IPS-15b (cell line): ENCODE measurements around the gene TRAFD1.

Source experiments
- H3K27me3 ChIP-seq: one replicate; pipeline ENCODE4 v1.6.1; 2013; ENCODE audit warnings: low read length; ENCODE audit not compliant: control insufficient read depth, insufficient read depth
- H3K36me3 ChIP-seq: one replicate; pipeline ENCODE4 v1.6.1; 2013; ENCODE audit warnings: low read length; ENCODE audit not compliant: control insufficient read depth, insufficient read depth
- H3K4me1 ChIP-seq: one replicate; pipeline ENCODE4 v1.6.1; 2013; ENCODE audit warnings: mild to moderate bottlenecking, low read length; ENCODE audit not compliant: control insufficient read depth, insufficient read depth
- H3K4me3 ChIP-seq: one replicate; pipeline ENCODE4 v1.5.1; 2013; ENCODE audit warnings: low read depth, low read length
- H3K9ac ChIP-seq: one replicate; pipeline ENCODE4 v1.6.1; 2013; ENCODE audit warnings: low read depth, mild to moderate bottlenecking, low read length
- H3K9me3 ChIP-seq: one replicate; pipeline ENCODE4 v1.6.1; 2013; ENCODE audit warnings: mild to moderate bottlenecking, low read length; ENCODE audit not compliant: control insufficient read depth, insufficient read depth

Gene TRAFD1

DNA sequence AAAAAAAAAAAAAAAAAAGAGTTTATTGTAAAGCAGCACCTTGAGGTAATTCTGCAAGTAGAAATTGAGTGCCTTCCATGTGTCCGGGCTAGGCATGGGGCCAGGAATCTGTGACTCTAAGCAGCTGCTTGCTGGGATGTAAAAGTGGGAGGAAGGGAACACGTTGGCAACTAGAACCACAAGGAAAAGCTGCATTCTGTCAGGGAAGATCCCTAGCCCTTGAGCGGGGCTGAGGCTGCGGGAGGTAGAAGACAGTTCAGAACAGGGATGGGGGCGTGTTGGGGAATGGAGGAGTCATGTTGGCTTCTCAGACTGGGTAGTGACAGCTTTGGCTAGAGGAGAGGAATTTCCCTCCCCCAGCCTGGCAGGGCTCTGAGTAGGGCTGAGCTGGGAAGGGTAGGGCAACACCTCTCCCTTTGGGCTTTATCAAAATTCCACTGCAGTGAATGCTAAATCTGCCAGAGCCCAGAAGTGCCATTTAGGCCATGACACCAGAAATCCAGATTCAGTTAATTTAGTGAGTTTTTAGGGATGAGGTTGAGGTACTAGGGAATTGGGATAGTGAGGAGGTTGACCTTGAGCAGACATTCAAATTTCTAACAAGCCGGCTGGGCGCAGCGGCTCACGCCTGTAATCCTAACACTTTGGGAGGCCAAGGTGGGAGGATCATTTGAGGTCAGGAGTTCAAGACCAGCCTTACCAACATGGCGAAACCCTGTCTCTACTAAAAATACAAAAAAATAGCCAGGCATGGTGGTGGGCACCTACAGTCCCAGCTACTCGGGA lies 3.4 kb upstream of the TRAFD1 start:
- H3K4me1 ChIP-seq = peaks cover 14% of the 10 kb centered on the region
- no peaks in the 10 kb centered on the region for H3K36me3 ChIP-seq
- no peaks in the 10 kb centered on the region for H3K9me3 ChIP-seq
- H3K9ac ChIP-seq = no peak overlapping the region
- no peaks in the 10 kb centered on the region for H3K27me3 ChIP-seq
- H3K4me3 ChIP-seq = no peak overlapping the region

- H3K9ac ChIP-seq = no peak overlapping the region
- H3K27me3 ChIP-seq = no peaks in the 10 kb centered on the region
- no peaks in the 10 kb centered on the region for H3K36me3 ChIP-seq
- H3K4me1 ChIP-seq = peaks cover 13% of the 10 kb centered on the region
- no peak overlapping the region for H3K4me3 ChIP-seq
- H3K9me3 ChIP-seq = no peaks in the 10 kb centered on the region
These were observed 2.3 kb upstream of the TRAFD1 start for GRCh38 chr12:112122823-112123690.

DNA sequence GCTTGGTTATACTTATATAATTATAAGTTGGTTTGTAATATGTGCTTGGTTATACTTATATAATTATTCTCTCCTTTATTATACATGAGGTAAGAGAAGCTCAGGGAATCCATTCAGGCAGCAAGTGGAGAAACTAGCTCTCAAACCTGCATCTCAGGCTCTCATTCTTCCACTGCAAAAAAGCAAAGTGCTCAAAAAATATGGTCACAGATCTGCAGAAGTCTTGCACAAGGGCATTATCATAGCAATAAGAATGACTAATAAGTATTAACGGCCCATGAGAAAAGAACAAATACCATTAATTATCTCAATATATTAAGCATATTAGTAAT lies 476 bp upstream of the TRAFD1 start:
- no peak overlapping the region for H3K4me3 ChIP-seq
- no peaks in the 10 kb centered on the region for H3K27me3 ChIP-seq

GRCh38 chr12:112126000-112126438 lies 659 bp downstream of the TRAFD1 start:
- peaks cover 13% of the 10 kb centered on the region for H3K4me1 ChIP-seq
- no peaks in the 10 kb centered on the region for H3K36me3 ChIP-seq
- peak overlapping the region; percentile 91 for H3K4me3 ChIP-seq
- peak overlapping the region; percentile 73 for H3K9ac ChIP-seq
- no peaks in the 10 kb centered on the region for H3K27me3 ChIP-seq
- H3K9me3 ChIP-seq = no peaks in the 10 kb centered on the region

More for the DNA sequence above, 476 bp upstream of the TRAFD1 start:
- no peak overlapping the region for H3K9ac ChIP-seq
- H3K9me3 ChIP-seq = no peaks in the 10 kb centered on the region
- H3K4me1 ChIP-seq = peaks cover 13% of the 10 kb centered on the region
- H3K36me3 ChIP-seq = no peaks in the 10 kb centered on the region

DNA sequence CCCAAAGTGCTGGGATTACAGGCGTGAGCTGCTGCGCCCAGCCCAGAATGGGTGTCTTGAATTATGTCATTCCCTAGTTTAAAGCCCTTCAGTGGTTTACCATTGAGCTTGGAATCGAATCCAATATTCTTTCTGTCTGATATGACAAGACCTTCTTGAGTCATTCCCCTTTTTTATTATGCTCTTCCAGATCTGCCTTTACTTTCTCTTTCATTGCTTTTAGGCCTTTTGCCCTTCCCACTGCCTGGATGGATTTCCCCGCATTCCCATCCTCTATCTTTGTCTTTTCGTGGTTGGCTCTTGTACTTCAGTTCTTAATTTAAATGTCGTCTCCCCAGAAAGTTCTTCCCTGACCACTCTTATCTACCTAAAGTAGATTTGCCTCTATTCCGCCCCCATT lies 1.6 kb downstream of the TRAFD1 start:
- Histone ChIP-seq H3K4me3 (no peak overlapping the region), H3K9ac (no peak overlapping the region), H3K4me1 (peaks cover 10% of the 10 kb centered on the region)

GRCh38 chr12:112130441-112130998 lies 5.2 kb downstream of the TRAFD1 start:
- no peaks in the 10 kb centered on the region for H3K36me3 ChIP-seq
- H3K4me1 ChIP-seq = no peaks in the 10 kb centered on the region
- H3K9ac ChIP-seq = no peak overlapping the region
- H3K9me3 ChIP-seq = no peaks in the 10 kb centered on the region
- H3K27me3 ChIP-seq = no peaks in the 10 kb centered on the region
- no peak overlapping the region for H3K4me3 ChIP-seq

More for the DNA sequence above, 1.6 kb downstream of the TRAFD1 start:
- H3K9me3 ChIP-seq = no peaks in the 10 kb centered on the region
- no peaks in the 10 kb centered on the region for H3K36me3 ChIP-seq
- H3K27me3 ChIP-seq = no peaks in the 10 kb centered on the region

DNA sequence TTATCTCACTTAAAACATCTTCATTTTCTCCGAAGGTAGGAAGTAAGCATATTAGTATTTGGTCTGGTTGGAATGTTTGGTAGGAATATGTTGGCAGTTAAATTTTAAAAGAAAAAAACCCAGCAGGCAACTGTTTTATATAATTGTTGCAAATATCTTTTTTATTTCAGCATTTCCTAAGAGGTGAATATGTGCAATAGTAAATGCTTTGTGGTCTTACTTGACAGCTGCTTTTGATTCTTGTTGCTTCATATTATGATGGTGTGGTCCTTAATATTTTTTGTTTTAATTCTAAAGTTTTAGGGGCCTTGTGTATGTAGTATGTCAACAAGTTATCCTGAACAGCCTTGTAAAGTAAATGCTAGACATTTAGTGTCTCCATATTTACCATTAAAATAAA lies 6.3 kb downstream of the TRAFD1 start:
- Histone ChIP-seq H3K9me3 (no peaks in the 10 kb centered on the region), H3K27me3 (no peaks in the 10 kb centered on the region), H3K36me3 (no peaks in the 10 kb centered on the region), H3K4me1 (no peaks in the 10 kb centered on the region), H3K9ac (no peak overlapping the region), H3K4me3 (no peak overlapping the region)

- no peaks in the 10 kb centered on the region for H3K4me1 ChIP-seq
- H3K27me3 ChIP-seq = no peaks in the 10 kb centered on the region
- H3K4me3 ChIP-seq = no peak overlapping the region
- no peaks in the 10 kb centered on the region for H3K9me3 ChIP-seq
- peaks cover 2% of the 10 kb centered on the region for H3K36me3 ChIP-seq
- no peak overlapping the region for H3K9ac ChIP-seq
These were observed 8.1 kb downstream of the TRAFD1 start for GRCh38 chr12:112133418-112133817.

- no peaks in the 10 kb centered on the region for H3K27me3 ChIP-seq
- H3K9me3 ChIP-seq = no peaks in the 10 kb centered on the region
- no peaks in the 10 kb centered on the region for H3K4me1 ChIP-seq
- H3K9ac ChIP-seq = no peak overlapping the region
- no peak overlapping the region for H3K4me3 ChIP-seq
- H3K36me3 ChIP-seq = peaks cover 8% of the 10 kb centered on the region
These were observed 9.4 kb downstream of the TRAFD1 start for GRCh38 chr12:112134731-112135130.

- no peak overlapping the region for H3K9ac ChIP-seq
- H3K4me3 ChIP-seq = no peak overlapping the region
- H3K4me1 ChIP-seq = no peaks in the 10 kb centered on the region
- H3K27me3 ChIP-seq = no peaks in the 10 kb centered on the region
- no peaks in the 10 kb centered on the region for H3K9me3 ChIP-seq
- peaks cover 37% of the 10 kb centered on the region for H3K36me3 ChIP-seq
These were observed 15.4 kb downstream of the TRAFD1 start for GRCh38 chr12:112140728-112141127.

DNA sequence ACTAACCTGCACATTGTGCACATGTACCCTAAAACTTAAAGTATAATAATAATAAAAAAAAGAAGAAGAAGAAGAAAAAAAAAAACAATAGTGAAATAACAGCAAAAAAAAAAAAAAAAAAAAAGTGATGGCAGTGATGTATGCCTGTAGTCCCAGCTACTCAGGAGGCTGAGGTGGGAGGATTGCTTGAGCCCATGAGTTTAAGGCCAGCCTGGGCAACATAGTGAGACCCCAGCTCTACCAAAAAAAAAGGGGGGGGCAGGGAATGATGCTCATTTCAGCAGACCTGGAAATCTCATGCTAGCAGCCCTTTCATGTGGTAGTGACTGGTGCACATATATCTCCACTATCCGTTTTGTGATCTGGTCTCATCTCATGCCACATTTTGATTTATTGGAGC lies 20.8 kb downstream of the TRAFD1 start:
- Histone ChIP-seq H3K36me3 (peaks cover 41% of the 10 kb centered on the region), H3K9me3 (no peaks in the 10 kb centered on the region), H3K27me3 (no peaks in the 10 kb centered on the region), H3K4me1 (no peaks in the 10 kb centered on the region), H3K9ac (no peak overlapping the region), H3K4me3 (no peak overlapping the region)
